Upper lobe of left lung (tissue), 4 donors: ENCODE measurements around the gene AGRN.

Source experiments
- CTCF ChIP-seq, 6 experiments: fragments of 450-650 bp in 4 of 6; fragments of 200-600 bp in 2 of 6; sonication (generic) in 2 of 6; IDR thresholded peaks; one replicate each; pipeline ENCODE4 v1.5.1; 2016 to 2019; ENCODE audit warnings: antibody characterized with exemption in 6 of 6
- POLR2A ChIP-seq, 4 donors: fragments of 450-650 bp; IDR thresholded peaks; one replicate each; pipeline ENCODE4 v1.5.1; 2016 to 2017; ENCODE audit warnings: antibody characterized with exemption in 4 of 4, mild to moderate bottlenecking in 2 of 4
- POLR2AphosphoS5 ChIP-seq, 2 donors: sonication (generic); formaldehyde crosslinking; IDR thresholded peaks; one replicate each; pipeline ENCODE4 v1.5.1; 2017; ENCODE audit warnings: antibody characterized with exemption in 2 of 2

DNA sequence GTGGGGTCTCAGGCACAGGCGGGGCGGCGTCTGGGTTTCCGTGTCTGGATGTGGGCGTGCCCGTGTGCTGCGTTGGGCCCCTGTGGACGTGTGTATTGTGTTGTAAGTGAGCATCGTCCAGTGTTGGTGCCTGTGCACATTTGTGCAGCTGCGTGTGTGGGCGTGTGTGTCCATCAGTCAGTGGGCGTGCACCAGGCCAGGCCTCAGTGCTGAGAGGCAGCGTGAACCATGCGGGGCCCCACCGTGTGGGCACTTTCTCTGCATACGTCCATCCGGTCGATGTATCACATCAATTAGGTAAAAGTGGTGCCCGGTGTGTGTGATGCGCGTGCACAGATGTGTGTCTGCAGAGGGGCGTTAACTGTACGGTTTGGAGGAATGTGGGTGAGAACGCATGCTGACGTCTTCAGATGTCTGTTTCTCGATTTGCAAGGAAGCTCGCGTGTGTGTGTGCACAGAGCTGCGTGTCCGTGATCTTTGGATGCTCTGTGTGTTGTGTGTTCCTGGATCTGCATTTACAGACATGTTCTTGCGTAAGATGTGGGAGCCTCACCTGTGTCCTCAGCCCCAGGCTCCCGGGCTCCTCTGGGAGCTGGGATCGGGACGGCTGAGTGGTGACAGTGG, 24.6 kb downstream of the AGRN start:
- no peak for TF ChIP-seq CTCF (IDR thresholded peaks at IDR 0.05)
- TF ChIP-seq POLR2A (IDR thresholded peaks at IDR 0.05), result no peak
- no peak for TF ChIP-seq POLR2AphosphoS5 (IDR thresholded peaks at IDR 0.05)
